Fibroblast of skin of right quadriceps (primary cell): ENCODE measurements around the gene PLCXD1.
A peak's percentile ranks its signal among the peaks of the same experiment; 100 is the strongest.
"Not testable (repeated sequence)": the region's sequence is repeated elsewhere in the genome, so short reads cannot be mapped to it uniquely, and the experiment has no call there.

Source experiments
- DNase-seq: peaks from one replicate; pipeline ENCODE4 v3.0.0-alpha.2; 2013

PLCXD1 gene

DNA sequence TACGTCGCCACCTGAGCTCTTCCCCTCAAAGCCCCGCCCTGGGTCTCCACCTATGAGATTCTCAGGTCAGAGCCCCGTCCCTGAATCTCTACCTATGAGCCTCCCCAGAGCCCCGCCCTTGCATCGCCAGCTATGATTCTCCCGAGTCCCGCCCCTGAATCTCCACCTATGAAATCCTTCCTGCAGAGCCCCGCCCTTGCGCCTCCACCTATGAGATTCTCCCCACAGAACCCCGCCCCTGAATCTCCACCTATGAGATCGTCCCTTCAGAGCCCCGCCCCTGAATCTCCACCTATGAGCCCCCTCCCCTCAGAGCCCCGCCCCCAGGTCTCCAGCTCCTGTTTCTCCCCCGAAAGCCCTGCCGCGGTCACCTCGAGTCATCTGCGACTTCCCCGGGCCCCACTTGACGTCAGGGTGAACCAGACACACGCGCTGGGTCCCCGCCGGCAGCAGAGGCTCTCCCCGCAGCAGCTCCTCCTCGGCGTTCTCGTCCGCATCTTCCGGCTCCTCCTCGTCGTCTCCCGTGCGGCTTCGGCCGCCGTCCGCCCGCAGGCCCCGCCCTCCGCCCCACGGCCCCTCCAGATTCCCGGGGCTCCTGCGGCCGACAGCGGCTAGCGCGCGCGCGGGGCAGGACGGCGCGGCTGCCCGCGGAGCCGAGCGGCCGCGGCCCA is 37.0 kb downstream of the PLCXD1 start:
- peak; percentile 99 for DNase-seq

- peak; percentile 100 for DNase-seq
Observed at GRCh38 chrX:318739-319578, 37.8 kb downstream of the PLCXD1 start, which contains the start of gene GTPBP6. Gene GTPBP6 (minus strand): TSS chrX:318796. CDS start chrX:318787, 9 bp downstream.

GRCh38 chrX:319579-320125 is 38.5 kb downstream of the PLCXD1 start:
- DNase-seq, result no peak

- DNase-seq, result no peak
Observed at GRCh38 chrX:320126-320783, 39.1 kb downstream of the PLCXD1 start.

- peak; percentile 47 for DNase-seq
Observed at GRCh38 chrX:323721-324628, 42.8 kb downstream of the PLCXD1 start.

- not testable (repeated sequence) for DNase-seq
Observed at GRCh38 chrX:324664-325063, 43.5 kb downstream of the PLCXD1 start.

GRCh38 chrX:327660-328126 is 46.5 kb downstream of the PLCXD1 start:
- no peak for DNase-seq

DNA sequence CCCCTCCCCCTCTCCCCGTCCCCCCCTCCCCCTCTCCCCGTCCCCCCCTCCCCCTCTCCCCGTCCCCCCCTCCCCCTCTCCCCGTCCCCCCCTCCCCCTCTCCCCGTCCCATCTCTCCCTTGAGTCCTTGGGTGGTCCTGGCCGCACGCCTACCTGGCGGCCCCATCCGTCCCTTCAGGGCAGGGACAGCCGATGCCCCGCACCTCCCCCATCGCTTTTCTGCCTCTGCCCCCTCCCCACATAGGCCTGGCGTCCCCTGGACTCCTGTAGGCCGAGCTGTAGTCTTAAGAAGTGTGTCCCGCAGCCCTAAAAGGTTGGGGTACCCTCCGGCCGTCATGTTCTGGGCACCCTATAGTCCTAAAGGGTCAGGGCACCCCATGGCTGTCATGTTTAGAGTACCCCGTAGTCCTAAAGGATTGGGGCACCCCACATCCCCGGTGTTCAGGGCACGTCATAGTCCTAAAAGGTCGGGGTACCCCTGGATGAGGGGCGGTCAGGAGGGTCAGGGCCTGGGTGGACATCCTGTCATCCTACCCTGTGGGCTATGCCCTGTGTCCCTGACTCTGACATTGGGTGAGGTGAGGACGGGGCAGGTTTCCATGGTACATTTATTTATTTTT is 48.2 kb downstream of the PLCXD1 start:
- DNase-seq, result no peak

GRCh38 chrX:330141-330725 is 49.1 kb downstream of the PLCXD1 start:
- DNase-seq, result not testable (repeated sequence)

- no peak for DNase-seq
Observed at GRCh38 chrX:330726-331150, 49.6 kb downstream of the PLCXD1 start.

DNA sequence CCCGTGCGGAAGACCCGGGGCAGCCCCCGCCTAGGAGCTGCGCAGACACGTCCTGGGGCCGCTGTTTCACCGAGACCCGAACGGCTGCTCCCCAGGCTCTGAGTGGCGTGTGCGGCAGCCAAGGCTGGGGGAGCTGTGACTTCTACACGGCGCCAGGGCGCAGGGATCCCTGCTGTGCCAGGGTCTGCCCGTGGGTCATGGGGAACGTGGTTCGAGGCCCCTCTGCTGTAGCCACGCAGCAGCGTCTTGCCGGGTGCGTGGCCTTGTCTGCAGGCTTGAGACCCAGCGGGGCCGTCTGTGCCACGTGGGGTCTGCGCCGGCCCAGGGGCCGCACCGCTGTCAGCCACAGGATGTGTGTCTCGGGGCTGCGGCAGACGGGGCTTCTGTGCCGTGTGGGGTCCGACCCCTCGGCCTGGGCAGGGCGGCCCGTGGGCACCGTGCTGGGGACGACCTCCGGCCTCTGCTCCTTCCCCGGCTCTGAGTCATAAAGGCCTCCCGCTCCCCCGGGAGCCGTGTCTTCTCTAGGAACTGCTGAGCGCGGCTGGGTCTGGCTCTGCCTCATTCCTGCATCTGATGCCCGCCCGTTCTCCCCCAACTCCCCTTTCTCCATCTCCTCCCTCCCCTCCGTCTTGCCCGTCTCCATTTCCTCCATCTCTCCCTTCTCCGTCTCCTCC is 50.1 kb downstream of the PLCXD1 start:
- DNase-seq, result peak; percentile 67

DNA sequence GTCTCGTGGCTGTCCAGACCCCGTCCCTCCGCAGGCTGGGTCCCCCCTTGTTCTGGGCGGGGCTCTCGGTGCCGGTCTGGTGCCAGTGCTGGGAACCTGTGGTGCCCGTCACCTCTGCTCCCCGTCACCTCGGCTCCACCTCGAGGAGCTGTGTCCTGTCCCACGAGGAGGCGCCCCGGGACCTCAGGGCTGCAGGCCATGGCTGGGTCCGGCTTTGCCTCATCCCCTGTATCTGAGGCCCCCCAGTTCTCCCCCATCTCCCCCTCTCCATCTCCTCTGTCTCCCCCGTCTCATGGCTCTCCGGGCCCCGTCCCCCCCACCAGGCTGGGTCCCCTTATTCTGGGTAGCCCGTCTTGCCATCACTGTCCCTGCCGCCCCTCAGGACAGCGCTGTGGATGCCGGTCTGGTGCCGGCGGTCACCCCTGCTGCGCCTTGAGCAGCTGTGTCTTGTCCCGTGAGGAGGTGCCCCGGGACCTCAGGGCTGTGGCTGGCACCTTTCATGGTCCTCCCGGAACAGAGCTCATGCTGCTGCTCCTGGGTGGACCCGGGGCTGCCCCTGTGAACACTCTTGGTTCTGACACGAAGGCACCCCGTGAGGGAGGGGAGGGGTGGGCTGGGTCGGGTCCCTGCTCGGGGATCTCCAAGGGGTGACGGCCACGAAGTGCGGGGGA is 50.8 kb downstream of the PLCXD1 start:
- no peak for DNase-seq

DNA sequence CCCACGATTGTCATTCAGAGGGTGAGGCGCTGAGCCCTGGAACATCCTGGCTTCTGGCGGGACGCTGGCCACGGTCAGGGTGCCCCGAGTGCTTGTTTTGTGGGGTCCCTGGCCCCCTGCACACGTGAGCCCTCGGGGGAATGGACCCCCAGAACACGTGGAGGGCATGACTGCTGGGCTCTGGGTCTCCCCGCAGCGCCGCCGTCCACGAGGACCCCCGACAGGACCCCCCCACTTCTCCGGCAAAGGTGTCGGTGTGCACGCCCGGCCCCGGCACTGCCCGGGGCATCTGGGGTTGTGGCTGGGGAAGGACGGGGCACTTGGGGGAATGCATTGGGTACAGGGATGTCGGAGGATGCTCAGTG is 51.3 kb downstream of the PLCXD1 start:
- no peak for DNase-seq

DNA sequence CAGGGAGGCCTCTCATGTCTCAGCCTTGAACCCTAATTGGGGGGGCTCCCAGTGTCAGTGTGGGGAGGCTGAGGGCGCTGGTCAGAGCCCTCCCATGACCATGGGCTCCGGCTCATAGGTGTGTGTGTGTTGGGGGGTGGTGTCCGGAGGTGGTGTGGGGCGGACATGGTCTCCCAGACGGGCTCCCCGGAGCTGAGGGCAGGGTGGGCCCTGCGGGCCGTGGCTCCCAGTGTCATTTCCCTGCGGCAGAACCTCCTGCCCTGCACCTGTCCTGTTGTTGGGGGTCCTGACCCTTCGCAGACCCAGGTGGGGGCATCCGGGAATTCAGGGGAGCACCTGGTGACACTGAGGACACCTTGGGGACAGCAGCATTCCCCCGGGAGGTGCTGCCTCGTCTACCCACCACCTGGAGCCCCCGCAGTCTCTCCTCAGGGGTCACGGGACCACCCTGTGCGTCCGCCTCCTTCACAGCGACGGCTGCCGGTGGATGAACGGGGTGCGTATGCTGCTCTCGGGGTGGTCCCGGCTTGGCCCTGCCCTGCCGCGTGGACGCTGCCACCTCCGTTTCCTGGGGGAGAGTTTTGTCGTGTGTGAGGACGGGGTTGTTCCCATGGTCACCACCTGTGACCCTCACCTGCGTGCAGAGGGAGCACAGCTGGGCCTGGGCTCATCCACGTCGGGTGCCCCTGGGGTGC is 51.9 kb downstream of the PLCXD1 start:
- DNase-seq, result no peak

DNA sequence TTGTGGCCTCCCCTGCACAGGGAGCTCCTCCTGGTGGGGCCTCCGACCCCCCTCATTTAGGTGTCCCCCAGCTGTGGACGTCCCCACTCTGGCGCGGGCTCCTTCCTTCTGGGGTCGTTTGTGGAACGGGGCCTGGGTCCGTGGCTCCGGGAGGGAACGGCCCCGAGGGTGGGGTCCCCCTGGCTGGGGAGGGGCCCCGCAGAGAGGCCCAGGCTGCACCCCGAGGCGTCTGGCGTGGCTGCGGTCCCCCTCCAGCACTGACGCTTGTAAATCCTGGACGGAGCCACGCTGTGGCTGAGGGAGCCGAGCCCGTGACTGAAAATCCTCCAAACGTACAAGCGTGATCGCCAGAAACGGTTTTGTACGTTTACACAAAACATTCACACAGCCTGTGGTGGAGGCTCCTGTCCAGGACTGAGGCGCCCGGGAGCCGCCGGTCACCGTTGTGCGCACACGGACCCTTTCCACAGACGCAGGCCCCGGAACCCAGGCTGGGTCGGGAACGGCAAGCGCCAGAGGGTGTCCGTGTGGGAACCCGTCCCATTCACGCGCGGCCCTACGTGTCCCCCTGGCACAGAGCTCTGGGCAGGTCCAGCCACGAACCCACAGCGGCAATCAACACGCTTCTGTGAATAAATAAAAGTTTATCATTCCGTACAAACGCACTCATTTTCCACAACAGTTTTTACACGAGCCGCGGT is 52.6 kb downstream of the PLCXD1 start:
- no peak for DNase-seq

- DNase-seq, result no peak
Observed at GRCh38 chrX:334331-334891, 53.2 kb downstream of the PLCXD1 start.

DNA sequence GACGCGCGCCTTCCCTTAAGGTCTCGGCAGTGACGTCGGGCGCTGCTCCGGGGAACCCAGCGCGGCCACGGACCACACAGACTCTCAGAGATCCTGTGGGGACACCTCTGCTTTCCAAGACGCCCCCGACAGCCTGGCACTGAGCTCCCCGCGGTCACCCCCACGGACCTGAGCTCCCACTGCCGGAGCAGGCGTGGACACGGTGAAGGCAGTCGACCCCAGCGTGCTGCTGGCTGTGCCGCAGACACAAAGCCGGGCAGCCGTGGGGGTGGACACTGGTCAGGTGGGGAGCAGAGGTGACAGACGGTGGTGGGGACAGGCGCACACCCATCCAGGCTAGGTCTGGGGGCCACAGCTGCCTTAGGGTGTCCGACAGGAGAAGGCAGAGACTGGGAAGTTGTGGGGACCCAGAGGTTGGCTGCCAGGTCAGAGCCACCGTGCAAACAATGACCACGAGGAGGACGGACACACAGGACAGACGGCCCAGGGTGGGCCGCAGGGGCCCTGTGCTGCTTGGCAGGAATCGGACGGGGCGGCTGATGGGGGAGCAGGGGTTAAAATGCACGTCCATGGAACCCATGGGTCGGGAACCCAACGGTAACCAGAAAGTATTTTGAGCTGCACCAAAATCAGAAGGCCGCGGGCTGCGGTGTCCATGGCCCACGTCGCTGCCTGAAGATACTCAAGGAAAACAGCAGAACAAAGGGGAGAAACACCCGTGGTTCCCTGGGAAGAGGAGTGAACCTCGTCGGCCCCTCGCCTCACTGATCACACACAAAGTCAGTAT is 54.0 kb downstream of the PLCXD1 start:
- no peak for DNase-seq

DNA sequence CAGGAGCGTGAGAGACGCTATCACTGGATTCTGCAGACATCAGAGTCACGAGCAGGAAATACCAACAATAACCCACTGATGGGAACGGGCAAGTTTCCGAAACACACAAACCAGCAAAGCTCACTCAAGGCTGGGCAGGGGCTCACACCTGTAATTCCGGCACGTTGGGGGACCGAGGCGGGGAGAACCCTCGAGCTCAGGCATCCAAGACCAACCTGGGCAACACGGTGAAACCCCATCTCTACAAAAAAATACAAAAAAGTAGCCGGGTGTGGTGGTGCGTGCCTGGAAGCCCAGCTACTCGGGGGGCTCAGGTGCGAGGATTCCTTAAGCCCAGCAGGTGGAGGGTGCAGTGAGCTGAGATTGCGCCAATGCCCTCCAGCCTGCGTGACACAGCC is 54.6 kb downstream of the PLCXD1 start:
- DNase-seq, result no peak
